Activated B cell treated with CpG ODN at 0.5 μM for 24 hours (primary cell): ENCODE results near the gene AVP. TPM values are rescaled to one million over a fixed set of nuclear protein-coding genes. Genes with fewer than 3 reads are reported as not detected.
"Not testable (repeated sequence)": the region's sequence is repeated elsewhere in the genome, so short reads cannot be mapped to it uniquely, and the experiment has no call there.

Source experiments
- ATAC-seq: fragments of 200-7000 bp; cut with Tn5 transposase; one replicate; pipeline ENCODE4 v1.10.0; 2021; ENCODE audit warnings: low read depth, mild to moderate bottlenecking, moderate library complexity
- CTCF ChIA-PET: fragments of 350-600 bp; sonication (Branson Sonifier 250); formaldehyde crosslinking; loops from one replicate; lab custom pipeline; 2021; ENCODE audit warnings: antibody characterized with exemption; lab: Charles Lee
- POLR2A ChIA-PET: fragments of 350-600 bp; sonication (Branson Sonifier 250); formaldehyde crosslinking; loops from one replicate; lab custom pipeline; 2021; ENCODE audit warnings: antibody characterized with exemption; lab: Charles Lee
- DNase-seq: peaks from one replicate; pipeline ENCODE4 v3.0.0; 2022
- H3K27ac Mint-ChIP-seq: one replicate; pipeline ENCODE4 v1.8.0; 2020; ENCODE audit warnings: mixed read lengths
- H3K27me3 Mint-ChIP-seq: one replicate; pipeline ENCODE4 v1.8.0; 2021; ENCODE audit warnings: mixed read lengths
- H3K36me3 Mint-ChIP-seq: one replicate; pipeline ENCODE4 v1.8.0; 2021; ENCODE audit warnings: low read depth, mixed read lengths
- H3K4me1 Mint-ChIP-seq: one replicate; pipeline ENCODE4 v1.8.0; 2021; ENCODE audit warnings: mixed read lengths
- H3K4me3 Mint-ChIP-seq: one replicate; pipeline ENCODE4 v1.8.0; 2020; ENCODE audit warnings: mild to moderate bottlenecking, mixed read lengths
- H3K9me3 Mint-ChIP-seq: one replicate; pipeline ENCODE4 v1.8.0; 2020; ENCODE audit warnings: mixed read lengths
- CTCF ChIP-seq: fragments of 200-600 bp; IDR thresholded peaks from one replicate; pipeline ENCODE4 v1.8.0; 2022; ENCODE audit warnings: antibody characterized with exemption, mild to moderate bottlenecking
- intact Hi-C: fragments of 100-400 bp; cut with micrococcal nuclease; formaldehyde crosslinking; loops from one replicate; pipeline ENCODE4 v1.15.1; 2024
- total RNA-seq: library from RNA; stranded (reverse); gene quantifications from 2 replicates; pipeline ENCODE4 v1.2.3, GENCODE V29; 2022

The AVP gene
- total RNA-seq, 1 donor from 2014 or later, result not detected

GRCh38 chr20:3121955-3122610 is 37.6 kb upstream of the AVP start:
- H3K27me3 Mint-ChIP-seq, result no peaks in the 10 kb centered on the region
- no peak for DNase-seq
- H3K4me1 Mint-ChIP-seq, result peaks cover 6% of the 10 kb centered on the region
- ChIA-PET CTCF (no interaction called here), POLR2A (no interaction called here)
- intact Hi-C loops, result no loop called here
- no peak overlapping the region for H3K4me3 Mint-ChIP-seq
- H3K27ac Mint-ChIP-seq, result no peak overlapping the region
- ATAC-seq, result no peak
- peaks cover 55% of the 10 kb centered on the region for H3K36me3 Mint-ChIP-seq
- peaks cover 7% of the 10 kb centered on the region for H3K9me3 Mint-ChIP-seq
- TF ChIP-seq CTCF, result no peak

GRCh38 chr20:3121271-3121911 is 36.9 kb upstream of the AVP start:
- Mint-ChIP-seq H3K27me3 (no peaks in the 10 kb centered on the region), H3K4me3 (no peak overlapping the region), H3K9me3 (peaks cover 7% of the 10 kb centered on the region), H3K27ac (no peak overlapping the region), H3K36me3 (peaks cover 55% of the 10 kb centered on the region), H3K4me1 (peaks cover 6% of the 10 kb centered on the region)
- DNase-seq (no peak), ATAC-seq (no peak)
- CTCF ChIA-PET, result no interaction called here
- POLR2A ChIA-PET, result no interaction called here
- no peak for TF ChIP-seq CTCF
- intact Hi-C loops, result no loop called here

- POLR2A ChIA-PET, result no interaction called here
- H3K4me3 Mint-ChIP-seq, result no peak overlapping the region
- CTCF ChIA-PET, result no interaction called here
- no peak for TF ChIP-seq CTCF
- H3K27ac Mint-ChIP-seq, result no peak overlapping the region
- peaks cover 48% of the 10 kb centered on the region for H3K36me3 Mint-ChIP-seq
- DNase-seq (no peak), ATAC-seq (no peak)
- intact Hi-C loops, result loop anchor here (5.0 kb wide), 1 partner anchor 38 kb away; the partner anchor contains the start of genes FASTKD5 and UBOX5
- H3K27me3 Mint-ChIP-seq, result no peaks in the 10 kb centered on the region
- H3K4me1 Mint-ChIP-seq, result peaks cover 8% of the 10 kb centered on the region
- peaks cover 7% of the 10 kb centered on the region for H3K9me3 Mint-ChIP-seq
Measured at GRCh38 chr20:3119044-3119443, 34.5 kb upstream of the AVP start.

GRCh38 chr20:3117839-3118379 is 33.4 kb upstream of the AVP start:
- DNase-seq, H3K27me3 Mint-ChIP-seq, H3K9me3 Mint-ChIP-seq, H3K4me1 Mint-ChIP-seq, H3K27ac Mint-ChIP-seq, H3K4me3 Mint-ChIP-seq: not testable (repeated sequence)
- ATAC-seq, result peak; percentile 67
- POLR2A ChIA-PET, result interaction anchor here (0.6 kb wide), 1 partner anchor 269 kb away, joined by 3 read pairs; no protein-coding TSS in a partner anchor
- intact Hi-C loops, result loop anchor here (5.0 kb wide), 1 partner anchor 39 kb away; the partner anchor contains the start of genes FASTKD5 and UBOX5
- H3K36me3 Mint-ChIP-seq, result peaks cover 42% of the 10 kb centered on the region
- CTCF ChIA-PET, result interaction anchor here (1.5 to 1.9 kb wide), 2 partner anchors 36 to 198 kb away, joined by 3 to 6 read pairs; no protein-coding TSS in a partner anchor

- peaks cover 32% of the 10 kb centered on the region for H3K36me3 Mint-ChIP-seq
- TF ChIP-seq CTCF, result no peak
- ChIA-PET POLR2A (interaction anchor here (0.6 kb wide), 1 partner anchor 81 kb away, joined by 4 read pairs; no protein-coding TSS in a partner anchor), CTCF (interaction anchor here (3.4 kb wide), 1 partner anchor 63 kb away, joined by 27 read pairs; no protein-coding TSS in a partner anchor)
- no peaks in the 10 kb centered on the region for H3K27me3 Mint-ChIP-seq
- ATAC-seq (no peak), DNase-seq (no peak)
- H3K4me1 Mint-ChIP-seq, result peaks cover 8% of the 10 kb centered on the region
- H3K9me3 Mint-ChIP-seq, result no peaks in the 10 kb centered on the region
- no peak overlapping the region for H3K27ac Mint-ChIP-seq
- intact Hi-C loops, result loop anchor here (5.0 kb wide), 1 partner anchor 41 kb away; the partner anchor contains the start of genes FASTKD5 and UBOX5
- no peak overlapping the region for H3K4me3 Mint-ChIP-seq
Measured at GRCh38 chr20:3116341-3116740, 31.8 kb upstream of the AVP start.
